GM13977 (cell line): ENCODE measurements around the gene KIF12.
A peak's percentile ranks its signal among the peaks of the same experiment; 100 is the strongest.

Experiments used
- DNase-seq: peaks from one replicate; pipeline ENCODE4 v3.0.0; 2012; ENCODE audit warnings: low spot score
- in situ Hi-C: fragments of 300-500 bp; cut with MboI; formaldehyde crosslinking; loops from one replicate; pipeline ENCODE4 v1.12.0; 2022; ENCODE audit warnings: low sequenced_read_pairs, low pct_unique_long_range_greater_than_20kb, mixed read lengths, inconsistent platforms; ENCODE audit not compliant: unreplicated experiment
- TF ChIP-seq, protein P1 (sequence below): IDR thresholded peaks from 2 replicates; pipeline ENCODE4 v1.5.1; 2012; ENCODE audit warnings: mild to moderate bottlenecking, control low read depth; ENCODE audit not compliant: insufficient read depth; ENCODE audit errors: extremely low read depth, missing control alignments

Gene KIF12

DNA sequence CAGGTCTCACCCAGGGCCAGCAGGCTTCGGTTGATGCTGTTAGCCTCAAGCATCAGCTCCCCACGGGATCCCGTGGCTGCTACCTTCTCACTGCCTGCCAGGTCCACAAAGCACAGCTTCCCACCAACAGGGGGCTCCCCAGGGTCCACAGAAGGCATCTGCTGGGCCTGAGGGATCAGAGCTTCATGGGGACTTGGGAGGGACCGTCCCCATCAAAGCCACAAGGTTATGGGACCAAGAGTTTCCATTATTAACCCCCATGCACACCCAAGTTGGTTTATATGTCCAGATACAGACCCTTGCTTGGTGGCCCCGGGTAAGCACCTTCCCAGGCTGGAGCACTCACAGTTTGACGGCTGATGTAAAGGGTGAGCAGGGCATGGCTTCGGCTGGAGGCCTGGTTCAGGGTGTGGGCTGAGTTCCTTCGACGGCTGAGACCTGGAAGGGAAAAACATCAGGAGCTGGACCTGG, 3.0 kb downstream of the KIF12 start:
- TF ChIP-seq, protein P1, sequence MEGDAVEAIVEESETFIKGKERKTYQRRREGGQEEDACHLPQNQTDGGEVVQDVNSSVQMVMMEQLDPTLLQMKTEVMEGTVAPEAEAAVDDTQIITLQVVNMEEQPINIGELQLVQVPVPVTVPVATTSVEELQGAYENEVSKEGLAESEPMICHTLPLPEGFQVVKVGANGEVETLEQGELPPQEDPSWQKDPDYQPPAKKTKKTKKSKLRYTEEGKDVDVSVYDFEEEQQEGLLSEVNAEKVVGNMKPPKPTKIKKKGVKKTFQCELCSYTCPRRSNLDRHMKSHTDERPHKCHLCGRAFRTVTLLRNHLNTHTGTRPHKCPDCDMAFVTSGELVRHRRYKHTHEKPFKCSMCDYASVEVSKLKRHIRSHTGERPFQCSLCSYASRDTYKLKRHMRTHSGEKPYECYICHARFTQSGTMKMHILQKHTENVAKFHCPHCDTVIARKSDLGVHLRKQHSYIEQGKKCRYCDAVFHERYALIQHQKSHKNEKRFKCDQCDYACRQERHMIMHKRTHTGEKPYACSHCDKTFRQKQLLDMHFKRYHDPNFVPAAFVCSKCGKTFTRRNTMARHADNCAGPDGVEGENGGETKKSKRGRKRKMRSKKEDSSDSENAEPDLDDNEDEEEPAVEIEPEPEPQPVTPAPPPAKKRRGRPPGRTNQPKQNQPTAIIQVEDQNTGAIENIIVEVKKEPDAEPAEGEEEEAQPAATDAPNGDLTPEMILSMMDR = no peak
- in situ Hi-C loops = no loop called here
- DNase-seq = no peak

DNA sequence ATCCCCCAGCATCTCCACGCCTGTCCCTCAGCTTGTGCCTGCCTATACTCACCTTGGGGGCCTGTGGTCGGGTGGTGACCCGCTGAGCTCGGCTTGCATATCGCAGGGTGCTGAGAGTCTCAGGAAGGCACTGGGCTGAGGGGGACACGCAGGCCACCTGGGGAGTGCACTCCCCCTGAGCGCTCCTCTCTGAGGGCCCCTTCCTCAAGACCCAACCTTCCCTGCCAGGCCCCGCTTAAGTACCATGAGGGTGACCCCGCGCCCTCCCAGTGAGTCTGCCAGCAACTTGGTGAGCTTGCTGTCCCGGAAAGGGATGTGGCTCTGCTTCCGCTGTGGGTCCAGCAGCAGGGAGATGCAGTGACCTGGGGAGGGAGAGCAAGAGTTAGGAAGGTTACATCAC, 4.1 kb downstream of the KIF12 start:
- no peak for DNase-seq
- TF ChIP-seq, protein P1 = no peak
- in situ Hi-C loops = no loop called here

DNA sequence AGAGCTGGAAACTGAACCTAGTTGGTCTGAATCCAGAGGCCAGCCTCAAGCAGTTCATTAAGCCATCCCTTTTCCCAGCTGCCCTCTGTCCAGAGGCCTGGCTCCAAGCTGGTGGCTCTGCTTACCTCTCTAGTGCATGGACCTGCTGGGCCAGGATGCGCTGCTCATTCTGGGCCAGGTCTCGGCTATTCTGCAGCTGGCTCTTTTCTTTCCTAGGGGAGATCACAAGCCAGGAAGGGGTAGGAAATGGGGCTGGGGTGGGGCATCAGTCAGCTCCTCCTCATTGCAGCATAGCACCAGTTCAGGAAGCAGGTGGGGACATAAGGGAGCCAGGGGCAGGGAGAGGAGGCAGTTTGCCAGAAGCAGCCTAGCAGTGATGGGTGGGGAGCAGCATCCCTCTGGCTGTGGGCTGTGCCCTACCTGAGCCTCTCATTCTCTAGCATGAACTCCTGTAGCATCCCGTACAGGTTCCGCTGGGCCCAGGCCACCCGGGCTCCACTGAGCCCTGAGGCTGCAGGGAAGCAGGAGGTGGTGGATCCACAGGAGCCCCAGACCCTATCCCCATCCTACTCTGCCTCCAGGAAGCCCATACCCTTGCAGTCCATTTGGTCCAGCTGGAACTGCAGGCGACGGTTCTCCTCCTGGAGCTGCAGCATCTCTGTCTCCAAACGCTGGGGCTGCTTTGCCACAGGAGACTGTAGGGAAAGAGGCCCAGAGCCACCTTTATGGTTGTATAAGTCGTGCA, 5.2 kb downstream of the KIF12 start:
- peak; percentile 16 for DNase-seq
- in situ Hi-C loops = no loop called here
- TF ChIP-seq, protein P1 = no peak

DNA sequence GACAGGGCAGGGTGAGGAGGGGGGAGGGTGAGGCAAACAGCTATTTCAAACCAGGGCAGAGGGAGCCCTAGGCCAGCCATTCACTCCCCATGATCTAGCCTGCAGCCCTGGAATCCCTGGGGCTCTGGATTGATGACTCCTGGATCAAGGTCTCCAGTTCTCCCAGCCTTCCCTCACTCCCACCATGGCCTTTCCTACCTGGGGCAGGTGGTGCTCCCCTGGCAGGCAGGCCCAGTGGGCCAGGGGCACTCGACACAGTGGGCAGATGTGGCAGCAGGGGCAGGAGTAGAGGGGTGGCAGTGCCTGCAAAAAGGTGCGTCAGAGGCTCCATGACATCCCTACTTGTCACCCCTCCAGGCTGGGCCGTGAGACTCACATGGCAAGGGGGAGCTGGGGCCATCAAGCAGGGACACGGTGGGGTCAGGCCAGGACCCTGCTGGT, 6.0 kb downstream of the KIF12 start:
- peak; percentile 13 for DNase-seq
- TF ChIP-seq, protein P1 = no peak
- in situ Hi-C loops = no loop called here

DNA sequence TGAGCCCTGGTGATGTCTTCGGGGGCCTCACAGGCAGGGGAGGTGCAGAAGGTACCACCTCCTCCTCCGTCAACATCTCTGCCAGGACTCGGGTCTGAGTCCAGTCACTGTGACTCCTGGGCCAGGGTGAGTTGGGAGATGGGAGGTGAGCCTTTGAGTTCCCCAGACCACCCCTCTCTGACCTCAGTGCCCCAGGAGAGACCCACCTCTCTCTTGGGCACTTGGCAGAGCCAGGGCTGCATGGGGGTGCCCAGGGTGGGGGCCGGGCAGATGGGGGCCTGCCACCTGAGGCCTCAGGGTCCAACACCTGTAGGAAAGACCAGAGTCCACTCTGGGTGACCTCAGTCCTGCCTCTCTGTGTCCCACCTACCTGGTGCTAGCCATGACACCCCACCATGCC, 6.8 kb downstream of the KIF12 start:
- TF ChIP-seq, protein P1 = no peak
- in situ Hi-C loops = no loop called here
- peak; percentile 4 for DNase-seq

DNA sequence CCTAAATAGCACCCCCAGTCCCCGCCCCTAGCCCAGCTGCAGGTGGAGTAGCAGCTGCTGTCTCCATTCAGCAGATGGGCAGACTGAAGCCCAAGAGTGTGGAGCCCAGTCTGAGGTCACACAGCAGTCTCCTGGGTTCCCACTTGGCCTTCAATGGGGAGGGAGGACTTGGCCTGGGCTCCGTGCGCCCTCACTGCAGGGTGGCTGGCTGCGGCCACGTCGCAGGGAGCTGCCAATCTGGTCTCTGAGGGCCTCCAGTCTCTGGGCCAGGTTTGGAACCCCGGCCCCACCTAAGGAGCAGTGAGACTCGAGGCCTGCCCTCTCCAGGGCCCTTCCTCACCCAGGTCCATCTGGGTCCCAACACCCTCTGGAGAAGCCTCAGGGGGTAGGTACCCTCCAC, 7.4 kb downstream of the KIF12 start:
- TF ChIP-seq, protein P1 = no peak
- DNase-seq = peak; percentile 7
- in situ Hi-C loops = no loop called here
